ENCODE data around the gene WWC1.

Gene WWC1

DNA sequence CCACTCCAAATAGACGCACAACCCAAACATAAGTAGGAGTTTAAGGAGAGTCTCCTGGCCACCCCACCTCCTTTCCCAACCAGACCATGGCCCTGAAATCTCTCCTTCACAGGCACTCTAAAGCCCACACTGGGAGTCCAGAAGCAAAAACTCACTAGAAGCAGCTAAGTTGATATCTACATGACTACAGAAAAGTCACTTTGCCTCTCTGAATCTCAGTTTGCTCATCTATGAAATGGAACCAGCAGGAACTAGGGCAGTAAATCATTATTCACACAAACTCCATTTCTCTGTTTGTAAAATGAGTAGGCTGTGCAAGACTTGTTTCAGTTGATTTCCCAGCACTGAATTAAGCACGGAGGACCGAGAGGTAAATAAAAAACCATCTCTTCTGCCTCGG lies 4.1 kb upstream of the WWC1 start:
- no peaks in the 10 kb centered on the region for H3K9me3 ChIP-seq (ENCODE audit: control insufficient read depth, insufficient read depth, low read length)
- H3K27me3 ChIP-seq (ENCODE audit: control insufficient read depth, insufficient read depth, low read length) = peaks cover 5% of the 10 kb centered on the region
- no peak overlapping the region for H3K4me3 ChIP-seq (ENCODE audit: low read depth, low read length)
- no peak overlapping the region for H3K9ac ChIP-seq (ENCODE audit: low read depth, low read length)
- H3K4me1 ChIP-seq (ENCODE audit: control insufficient read depth, insufficient read depth, low read length) = peaks cover 14% of the 10 kb centered on the region
- H3K36me3 ChIP-seq (ENCODE audit: control insufficient read depth, insufficient read depth, low read length) = no peaks in the 10 kb centered on the region

- Histone ChIP-seq H3K9me3 (ENCODE audit: control insufficient read depth, insufficient read depth, low read length) (no peaks in the 10 kb centered on the region), H3K9ac (ENCODE audit: low read depth, low read length) (no peak overlapping the region), H3K36me3 (ENCODE audit: control insufficient read depth, insufficient read depth, low read length) (no peaks in the 10 kb centered on the region), H3K27me3 (ENCODE audit: control insufficient read depth, insufficient read depth, low read length) (peaks cover 5% of the 10 kb centered on the region), H3K4me1 (ENCODE audit: control insufficient read depth, insufficient read depth, low read length) (peaks cover 14% of the 10 kb centered on the region), H3K4me3 (ENCODE audit: low read depth, low read length) (no peak overlapping the region)
These were observed 2.8 kb upstream of the WWC1 start for GRCh38 chr5:168288349-168289245.

- no peak overlapping the region for H3K9ac ChIP-seq (ENCODE audit: low read depth, low read length)
- H3K36me3 ChIP-seq (ENCODE audit: control insufficient read depth, insufficient read depth, low read length) = no peaks in the 10 kb centered on the region
- H3K4me1 ChIP-seq (ENCODE audit: control insufficient read depth, insufficient read depth, low read length) = peaks cover 14% of the 10 kb centered on the region
- no peaks in the 10 kb centered on the region for H3K9me3 ChIP-seq (ENCODE audit: control insufficient read depth, insufficient read depth, low read length)
- H3K27me3 ChIP-seq (ENCODE audit: control insufficient read depth, insufficient read depth, low read length) = peaks cover 5% of the 10 kb centered on the region
- peak overlapping the region; percentile 85 for H3K4me3 ChIP-seq (ENCODE audit: low read depth, low read length)
These were observed 523 bp upstream of the WWC1 start for GRCh38 chr5:168290902-168291341.

DNA sequence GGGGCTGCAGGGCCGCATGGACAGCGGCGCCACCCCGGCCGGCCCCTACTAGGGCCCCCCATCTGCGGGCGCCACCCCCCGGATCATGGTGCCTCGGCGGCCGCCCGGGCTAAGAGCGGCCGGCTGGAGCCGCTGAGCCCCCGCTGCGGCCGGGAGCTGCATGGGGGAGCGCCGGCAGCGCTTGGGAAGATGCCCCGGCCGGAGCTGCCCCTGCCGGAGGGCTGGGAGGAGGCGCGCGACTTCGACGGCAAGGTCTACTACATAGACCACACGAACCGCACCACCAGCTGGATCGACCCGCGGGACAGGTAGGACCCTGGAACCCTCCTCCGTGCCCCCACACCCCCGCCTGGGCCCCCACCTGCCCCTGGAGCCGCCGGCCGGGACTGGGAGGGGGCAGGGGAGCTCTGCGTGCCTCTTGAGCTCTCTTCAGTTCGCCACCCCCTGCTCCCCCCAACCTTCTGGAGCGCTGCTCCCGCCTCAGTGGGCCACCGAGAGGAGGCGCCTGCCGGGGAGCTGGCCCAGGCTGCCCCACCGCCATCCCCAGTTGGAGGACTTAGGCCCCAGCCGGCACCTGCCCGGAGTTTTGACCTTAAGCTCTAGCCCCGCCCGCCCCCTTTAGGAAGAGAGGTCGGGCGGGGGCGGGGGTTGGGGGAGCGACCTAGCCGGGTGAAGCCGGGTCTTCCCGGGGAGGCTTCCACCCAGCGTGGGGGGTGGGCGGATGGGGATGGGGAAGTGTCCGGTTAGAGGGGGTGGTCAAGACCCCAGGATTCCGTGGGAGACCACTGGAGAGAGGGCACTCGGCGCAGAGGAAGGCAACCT lies 730 bp downstream of the WWC1 start:
- Histone ChIP-seq H3K4me1 (ENCODE audit: control insufficient read depth, insufficient read depth, low read length) (peaks cover 19% of the 10 kb centered on the region), H3K27me3 (ENCODE audit: control insufficient read depth, insufficient read depth, low read length) (peaks cover 5% of the 10 kb centered on the region), H3K9me3 (ENCODE audit: control insufficient read depth, insufficient read depth, low read length) (no peaks in the 10 kb centered on the region), H3K36me3 (ENCODE audit: control insufficient read depth, insufficient read depth, low read length) (no peaks in the 10 kb centered on the region), H3K9ac (ENCODE audit: low read depth, low read length) (no peak overlapping the region), H3K4me3 (ENCODE audit: low read depth, low read length) (peak overlapping the region; percentile 54)

DNA sequence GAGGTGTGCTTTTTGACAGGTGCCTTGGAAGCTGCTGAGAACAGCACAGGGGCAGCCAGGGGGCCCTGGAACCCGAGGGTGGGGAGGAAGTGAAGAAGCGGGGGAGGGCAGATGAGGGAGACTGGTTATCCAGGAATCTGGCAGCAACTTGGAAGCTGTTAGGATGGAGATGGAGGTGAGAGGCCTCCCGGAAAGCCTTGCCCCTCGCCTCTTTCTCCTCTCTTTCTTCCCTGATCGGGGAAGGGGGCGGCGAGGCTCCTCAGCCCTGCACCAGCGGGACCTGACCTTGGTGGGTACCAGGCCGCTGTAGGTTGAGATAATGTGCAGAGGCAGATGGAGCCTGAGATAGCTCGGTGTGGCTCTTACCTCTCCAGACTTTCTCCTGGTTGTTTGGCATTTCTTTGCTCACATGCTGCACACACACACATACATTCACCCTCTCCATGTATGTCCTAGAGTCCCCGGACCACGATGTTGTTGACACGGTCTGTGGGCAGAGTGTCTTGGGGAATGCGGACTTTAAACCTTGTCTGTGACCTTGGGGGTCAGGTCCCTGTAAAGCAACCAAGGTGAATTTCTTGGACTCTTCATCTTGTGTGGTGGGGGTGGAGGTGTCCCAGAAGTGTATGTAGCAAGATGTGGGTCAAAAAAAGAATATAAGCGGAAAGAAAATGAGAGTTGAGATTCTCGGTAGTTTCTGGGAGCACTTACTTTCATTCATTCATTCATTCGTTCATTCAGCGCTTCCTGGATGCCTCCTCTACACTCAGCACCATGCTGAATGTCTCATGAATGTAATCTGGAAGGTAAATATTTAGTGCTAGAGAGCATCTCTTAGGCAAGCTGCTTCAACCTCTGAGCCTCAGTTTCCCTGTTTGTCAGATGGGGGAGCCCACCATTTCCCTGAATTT lies 1.6 kb downstream of the WWC1 start:
- no peaks in the 10 kb centered on the region for H3K9me3 ChIP-seq (ENCODE audit: control insufficient read depth, insufficient read depth, low read length)
- H3K4me1 ChIP-seq (ENCODE audit: control insufficient read depth, insufficient read depth, low read length) = peaks cover 19% of the 10 kb centered on the region
- no peaks in the 10 kb centered on the region for H3K36me3 ChIP-seq (ENCODE audit: control insufficient read depth, insufficient read depth, low read length)
- peaks cover 3% of the 10 kb centered on the region for H3K27me3 ChIP-seq (ENCODE audit: control insufficient read depth, insufficient read depth, low read length)
- no peak overlapping the region for H3K9ac ChIP-seq (ENCODE audit: low read depth, low read length)
- peak overlapping the region; percentile 54 for H3K4me3 ChIP-seq (ENCODE audit: low read depth, low read length)

DNA sequence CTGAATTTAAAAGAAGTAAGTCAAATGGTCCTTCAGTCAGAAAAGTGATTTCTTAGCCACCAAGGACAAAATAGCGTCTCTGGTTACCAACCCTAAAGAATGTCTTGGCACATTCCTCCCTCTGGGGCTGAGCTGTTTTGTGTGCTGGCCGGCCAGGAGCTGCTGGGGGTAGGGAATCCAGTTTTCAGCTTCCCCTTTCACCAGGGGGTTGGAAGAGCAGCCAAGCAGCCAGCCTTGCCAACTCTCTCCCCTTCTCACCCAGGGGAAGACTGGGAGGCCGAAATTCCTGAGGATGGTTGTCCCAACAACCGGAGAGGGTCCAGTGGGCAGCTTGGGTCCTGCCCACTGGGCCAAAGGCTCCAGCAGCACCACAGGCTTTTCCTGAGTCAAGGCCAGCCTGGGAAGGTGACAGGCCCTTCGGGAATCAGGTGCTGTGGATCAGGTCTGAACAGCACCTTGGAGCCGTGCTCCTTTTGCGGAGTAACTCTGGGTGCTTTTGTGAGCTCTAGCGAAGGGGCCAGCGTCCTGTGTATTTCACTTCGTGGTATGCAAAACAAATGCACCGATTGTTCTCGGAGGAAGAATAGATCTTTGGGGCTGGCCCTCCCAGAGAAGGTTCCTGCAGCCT lies 4.2 kb downstream of the WWC1 start:
- Histone ChIP-seq H3K9me3 (ENCODE audit: control insufficient read depth, insufficient read depth, low read length) (no peaks in the 10 kb centered on the region), H3K9ac (ENCODE audit: low read depth, low read length) (peak overlapping the region; percentile 62), H3K36me3 (ENCODE audit: control insufficient read depth, insufficient read depth, low read length) (no peaks in the 10 kb centered on the region), H3K27me3 (ENCODE audit: control insufficient read depth, insufficient read depth, low read length) (no peaks in the 10 kb centered on the region), H3K4me1 (ENCODE audit: control insufficient read depth, insufficient read depth, low read length) (peaks cover 28% of the 10 kb centered on the region), H3K4me3 (ENCODE audit: low read depth, low read length) (peak overlapping the region; percentile 32)

GRCh38 chr5:168296682-168297081 lies 5.2 kb downstream of the WWC1 start:
- no peaks in the 10 kb centered on the region for H3K9me3 ChIP-seq (ENCODE audit: control insufficient read depth, insufficient read depth, low read length)
- H3K4me1 ChIP-seq (ENCODE audit: control insufficient read depth, insufficient read depth, low read length) = peaks cover 34% of the 10 kb centered on the region
- H3K27me3 ChIP-seq (ENCODE audit: control insufficient read depth, insufficient read depth, low read length) = no peaks in the 10 kb centered on the region
- H3K9ac ChIP-seq (ENCODE audit: low read depth, low read length) = no peak overlapping the region
- no peaks in the 10 kb centered on the region for H3K36me3 ChIP-seq (ENCODE audit: control insufficient read depth, insufficient read depth, low read length)
- H3K4me3 ChIP-seq (ENCODE audit: low read depth, low read length) = no peak overlapping the region

DNA sequence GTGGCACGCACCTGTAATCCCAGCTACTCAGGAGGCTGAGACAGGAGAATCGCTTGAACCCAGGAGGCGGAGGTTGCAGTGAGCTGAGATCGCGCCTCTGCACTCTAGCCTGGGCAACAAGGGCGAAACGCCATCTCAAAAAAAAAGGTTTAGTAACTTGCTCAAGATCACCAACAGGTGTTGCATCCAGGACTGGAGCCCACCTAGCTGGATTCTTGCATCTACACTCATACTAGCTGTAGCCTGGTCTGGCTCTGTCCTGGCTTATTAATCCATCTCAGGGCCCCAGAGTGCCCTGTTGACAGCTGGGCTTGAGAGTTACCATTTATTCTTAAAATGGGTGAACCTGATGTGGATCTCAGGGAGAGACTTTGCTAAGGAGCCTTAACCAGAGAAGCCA lies 7.5 kb downstream of the WWC1 start:
- Histone ChIP-seq H3K27me3 (ENCODE audit: control insufficient read depth, insufficient read depth, low read length) (no peaks in the 10 kb centered on the region), H3K36me3 (ENCODE audit: control insufficient read depth, insufficient read depth, low read length) (no peaks in the 10 kb centered on the region), H3K4me1 (ENCODE audit: control insufficient read depth, insufficient read depth, low read length) (peaks cover 44% of the 10 kb centered on the region), H3K9ac (ENCODE audit: low read depth, low read length) (no peak overlapping the region), H3K4me3 (ENCODE audit: low read depth, low read length) (no peak overlapping the region), H3K9me3 (ENCODE audit: control insufficient read depth, insufficient read depth, low read length) (no peaks in the 10 kb centered on the region)

GRCh38 chr5:168299372-168299771 lies 7.9 kb downstream of the WWC1 start:
- Histone ChIP-seq H3K36me3 (ENCODE audit: control insufficient read depth, insufficient read depth, low read length) (no peaks in the 10 kb centered on the region), H3K27me3 (ENCODE audit: control insufficient read depth, insufficient read depth, low read length) (no peaks in the 10 kb centered on the region), H3K9ac (ENCODE audit: low read depth, low read length) (no peak overlapping the region), H3K4me1 (ENCODE audit: control insufficient read depth, insufficient read depth, low read length) (peaks cover 44% of the 10 kb centered on the region), H3K9me3 (ENCODE audit: control insufficient read depth, insufficient read depth, low read length) (no peaks in the 10 kb centered on the region), H3K4me3 (ENCODE audit: low read depth, low read length) (no peak overlapping the region)

DNA sequence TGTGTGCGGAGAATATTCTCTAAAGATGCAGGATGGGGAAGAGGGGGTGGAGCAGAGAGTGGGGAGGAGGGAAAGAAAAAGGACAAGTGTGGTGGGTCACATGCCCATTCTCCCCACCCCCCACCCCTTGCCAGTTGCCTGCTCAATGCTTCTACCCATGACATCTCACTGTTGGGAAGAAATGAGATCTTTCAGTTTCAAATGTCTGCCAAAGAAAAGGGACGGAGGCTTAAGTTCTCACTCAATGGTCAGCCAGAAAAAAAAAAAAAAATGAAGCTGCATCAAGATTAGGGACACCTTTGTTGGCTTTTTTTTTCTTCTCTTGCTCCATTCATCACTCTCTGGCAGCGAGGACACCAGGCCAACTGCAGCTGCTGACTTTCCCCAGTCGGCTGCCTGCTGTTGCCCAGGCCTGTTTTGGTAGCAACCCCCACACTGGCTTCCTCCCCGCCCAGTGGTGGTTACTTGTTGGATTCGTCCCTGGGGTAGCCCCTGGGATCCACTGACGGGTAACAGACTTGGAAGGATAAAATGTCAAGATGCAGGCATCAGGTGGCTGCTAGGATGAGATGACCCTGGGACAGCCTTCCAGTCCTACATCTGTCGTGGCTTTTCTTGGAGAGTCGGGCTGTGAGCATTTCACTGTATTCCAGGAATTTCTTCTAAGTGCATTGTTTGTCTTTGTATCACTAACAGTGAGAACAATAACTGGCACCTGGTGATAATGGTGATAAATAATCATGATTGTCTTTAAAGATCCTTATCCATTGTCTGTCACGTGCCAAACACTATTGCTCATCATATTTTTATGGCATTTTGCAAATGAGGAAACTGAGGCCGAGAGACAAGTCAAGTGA lies 9.1 kb downstream of the WWC1 start:
- Histone ChIP-seq H3K36me3 (ENCODE audit: control insufficient read depth, insufficient read depth, low read length) (no peaks in the 10 kb centered on the region), H3K27me3 (ENCODE audit: control insufficient read depth, insufficient read depth, low read length) (peaks cover 2% of the 10 kb centered on the region), H3K9me3 (ENCODE audit: control insufficient read depth, insufficient read depth, low read length) (no peaks in the 10 kb centered on the region), H3K4me1 (ENCODE audit: control insufficient read depth, insufficient read depth, low read length) (peaks cover 44% of the 10 kb centered on the region), H3K4me3 (ENCODE audit: low read depth, low read length) (no peak overlapping the region), H3K9ac (ENCODE audit: low read depth, low read length) (no peak overlapping the region)

Measured in iPS-15b (cell line).